Stimulated activated CD8-positive, alpha-beta memory T cell treated with anti-CD3 and anti-CD28 coated beads, Interleukin-2, amount 100 ng/mL, for 1 hour (primary cell): Measurements from ENCODE around the gene BASP1.
"Not testable (repeated sequence)": the region's sequence is repeated elsewhere in the genome, so short reads cannot be mapped to it uniquely, and the experiment has no call there.

Experiments used
- DNase-seq, 2 donors: peaks; one replicate each; pipeline ENCODE4 v3.0.0-alpha.2; 2020; ENCODE audit warnings: low read depth in 2 of 2

BASP1 gene

DNA sequence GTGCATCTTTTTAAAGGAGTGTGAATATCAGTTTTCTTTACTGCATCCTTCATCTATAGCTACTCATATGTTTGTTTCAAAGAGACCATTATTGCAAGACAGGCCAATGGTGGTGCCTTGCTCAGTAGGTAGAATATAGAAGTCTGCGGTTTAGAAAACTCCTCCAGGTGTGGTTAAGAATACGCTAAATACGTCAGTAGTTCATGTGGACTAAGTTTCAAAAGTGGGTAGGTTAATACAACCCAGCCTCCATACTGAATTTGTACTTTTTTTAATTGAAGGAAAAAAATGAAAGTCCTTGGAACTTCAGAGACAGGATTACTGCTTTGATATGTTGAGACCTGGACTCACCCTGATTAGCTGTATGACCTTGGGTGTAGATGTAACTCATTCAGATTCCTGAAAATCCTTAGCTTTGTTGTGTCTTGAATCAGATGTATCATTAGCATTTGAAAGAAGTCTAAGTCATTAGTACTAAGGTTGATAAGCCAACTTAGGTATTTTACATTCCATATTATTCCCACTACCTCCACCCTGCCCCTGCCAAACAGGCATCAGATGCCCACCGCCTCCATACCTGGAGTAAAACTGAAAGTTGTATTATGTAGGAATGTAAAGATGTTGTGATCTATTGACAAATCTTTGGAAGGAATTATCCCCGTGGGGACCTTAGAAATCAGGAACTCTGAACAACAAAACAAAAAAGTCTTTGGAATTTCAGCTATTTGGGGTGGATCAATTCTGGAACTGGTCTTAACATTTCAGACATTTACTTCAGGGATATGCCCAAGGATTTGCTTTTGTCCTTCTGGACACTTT lies 6.1 kb downstream of the BASP1 start:
- DNase-seq = no peak

DNA sequence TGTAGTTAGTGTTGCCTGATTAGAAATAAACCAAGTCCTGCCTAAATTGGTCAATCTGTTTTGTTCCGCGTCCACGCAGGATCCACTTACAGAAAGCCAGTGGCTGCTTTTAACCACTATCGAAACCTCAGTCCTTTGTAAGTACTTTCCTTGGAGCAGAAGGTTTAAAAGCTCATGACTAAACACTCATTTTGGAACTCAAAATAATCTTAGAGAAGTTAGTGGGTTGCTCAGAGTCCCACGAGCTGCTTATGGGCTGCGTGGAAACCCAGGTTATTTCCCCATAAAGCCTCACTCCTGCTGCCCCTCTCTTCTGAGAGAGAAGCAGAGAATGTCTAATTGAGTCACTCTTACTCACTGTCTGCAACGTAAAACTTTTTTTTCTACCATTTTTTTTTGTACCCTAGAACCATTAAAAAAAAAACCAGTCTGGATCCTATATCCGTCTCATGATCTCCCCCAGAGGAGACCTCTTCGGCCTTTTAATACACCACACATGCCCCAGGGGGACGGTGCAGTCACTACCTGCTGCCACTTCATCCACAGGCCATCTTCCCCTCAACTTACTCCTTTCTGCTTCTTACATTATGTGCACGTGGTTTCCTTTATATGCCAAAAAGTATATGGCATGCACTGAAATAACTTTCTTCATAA lies 7.6 kb downstream of the BASP1 start:
- DNase-seq = no peak

DNA sequence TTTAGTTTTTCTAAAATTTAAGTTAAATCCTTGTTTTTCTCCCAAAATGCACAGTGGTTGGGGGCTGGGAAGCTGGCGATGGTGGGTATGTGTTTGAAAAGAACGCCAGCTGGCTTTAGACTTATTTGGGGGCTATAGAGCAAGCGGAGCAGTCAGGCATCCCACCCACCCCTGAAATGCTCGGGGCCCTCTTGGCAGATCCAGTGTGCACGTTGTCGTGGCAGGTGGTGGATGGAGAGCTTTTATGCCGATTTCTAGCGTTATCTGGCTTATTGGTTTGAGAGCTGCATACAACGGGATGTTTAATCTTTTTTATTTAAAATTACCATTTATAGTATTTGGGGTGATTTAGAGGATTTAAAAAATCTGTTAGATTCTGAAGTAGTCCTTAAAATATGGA lies 8.1 kb downstream of the BASP1 start:
- no peak for DNase-seq

- no peak for DNase-seq
These were observed 10.4 kb downstream of the BASP1 start for GRCh38 chr5:17227868-17228267.

GRCh38 chr5:17228821-17229291 lies 11.4 kb downstream of the BASP1 start:
- no peak for DNase-seq

- no peak for DNase-seq
These were observed 11.9 kb downstream of the BASP1 start for GRCh38 chr5:17229313-17229712.

GRCh38 chr5:17230191-17230590 lies 12.8 kb downstream of the BASP1 start:
- DNase-seq = no peak

DNA sequence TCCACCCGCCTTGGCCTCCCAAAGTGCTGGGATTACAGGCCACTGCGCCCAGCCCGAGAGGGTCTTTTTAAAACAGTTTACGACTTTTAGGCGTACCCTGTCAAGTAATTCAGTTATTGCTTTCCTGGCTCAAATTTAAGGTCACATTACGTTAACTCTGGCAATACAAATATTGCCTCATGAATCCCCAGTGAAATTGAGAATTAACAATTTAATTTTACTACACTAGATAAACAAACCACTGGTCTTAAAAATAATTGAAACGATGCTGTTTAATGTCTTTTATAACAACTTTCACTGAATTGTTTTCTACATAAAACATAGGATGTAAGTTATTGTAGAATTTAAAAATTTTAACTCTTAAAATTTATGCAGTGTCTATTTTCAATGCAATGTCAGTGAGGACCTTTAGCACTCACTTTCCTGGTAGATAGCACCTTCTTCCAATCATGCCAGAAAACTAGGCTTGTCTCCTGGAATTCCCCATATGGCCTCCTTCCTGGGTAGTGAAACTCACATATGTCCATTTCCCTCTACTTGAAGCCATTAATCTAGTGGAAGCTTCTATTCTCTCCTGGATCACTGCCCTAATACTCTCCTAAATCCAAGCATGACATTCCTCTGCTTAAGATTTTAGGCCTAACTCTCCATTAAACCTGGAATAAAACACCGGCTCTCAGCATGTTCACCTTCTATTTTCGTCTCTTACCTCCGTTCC lies 13.5 kb downstream of the BASP1 start:
- DNase-seq = no peak

DNA sequence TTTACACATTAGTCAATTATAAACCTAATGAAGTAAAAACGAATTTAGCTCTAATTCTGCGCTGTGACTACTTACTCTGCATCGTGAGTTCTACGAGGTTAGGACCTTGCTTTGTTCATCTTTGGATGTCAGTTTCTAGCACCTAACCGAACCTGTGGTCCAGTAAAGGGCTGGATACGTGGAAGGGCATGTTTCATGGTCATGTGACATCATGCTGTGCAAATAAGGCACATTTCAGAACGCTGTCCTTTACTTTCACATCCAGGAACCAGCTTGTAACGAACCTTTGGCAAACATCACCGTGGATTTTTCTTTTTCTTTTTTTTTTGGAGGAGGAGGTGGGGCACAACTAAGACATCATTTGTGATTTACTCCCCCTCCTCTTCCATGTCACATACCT lies 15.0 kb downstream of the BASP1 start:
- no peak for DNase-seq

GRCh38 chr5:17233488-17233887 lies 16.1 kb downstream of the BASP1 start:
- DNase-seq = no peak

GRCh38 chr5:17234374-17234773 lies 16.9 kb downstream of the BASP1 start:
- DNase-seq = no peak

GRCh38 chr5:17235731-17236330 lies 18.4 kb downstream of the BASP1 start:
- DNase-seq = no peak

DNA sequence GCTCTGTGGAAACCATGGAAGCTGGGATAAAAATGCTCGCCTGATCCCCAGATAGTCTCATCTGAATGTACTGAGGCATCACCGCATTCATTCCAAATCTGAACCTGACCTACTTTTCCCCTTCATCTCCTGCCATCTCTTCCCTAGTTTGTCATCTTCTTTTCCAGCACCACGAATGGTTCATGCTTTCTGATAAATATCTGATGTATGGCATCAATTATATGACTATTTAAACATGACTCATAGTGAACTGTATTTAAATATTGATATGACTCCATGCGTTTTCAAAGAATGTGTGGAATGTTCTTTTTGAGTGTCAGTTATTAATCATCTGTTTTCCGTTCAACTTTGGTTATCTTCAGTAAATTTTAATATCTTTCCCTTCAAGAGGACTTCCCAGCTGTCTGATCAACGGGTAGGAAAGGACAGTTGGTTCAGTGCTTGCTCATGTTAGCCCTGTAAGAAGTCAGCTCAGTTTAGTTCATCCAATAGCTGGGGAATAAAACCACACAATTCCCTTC lies 21.1 kb downstream of the BASP1 start:
- no peak for DNase-seq

GRCh38 chr5:17239953-17240352 lies 22.5 kb downstream of the BASP1 start:
- no peak for DNase-seq

DNA sequence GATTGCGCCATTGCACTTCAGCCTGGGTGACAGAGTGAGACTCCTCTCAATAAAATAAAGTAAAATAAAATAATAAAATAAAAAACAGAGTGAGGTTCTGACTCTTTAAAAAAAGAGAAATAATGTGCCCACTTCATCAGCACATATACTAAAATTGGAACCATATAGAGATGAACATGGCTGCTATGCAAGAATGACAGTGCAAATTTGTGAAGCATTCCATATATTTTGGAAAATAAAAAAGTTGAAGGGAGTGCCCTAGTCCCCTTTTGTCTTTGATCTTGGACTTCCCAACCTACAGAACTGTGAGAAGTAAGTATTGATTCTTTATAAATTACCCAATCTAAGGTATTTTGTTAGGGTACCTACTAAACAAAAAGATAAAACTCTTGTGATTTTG lies 23.1 kb downstream of the BASP1 start:
- no peak for DNase-seq

DNA sequence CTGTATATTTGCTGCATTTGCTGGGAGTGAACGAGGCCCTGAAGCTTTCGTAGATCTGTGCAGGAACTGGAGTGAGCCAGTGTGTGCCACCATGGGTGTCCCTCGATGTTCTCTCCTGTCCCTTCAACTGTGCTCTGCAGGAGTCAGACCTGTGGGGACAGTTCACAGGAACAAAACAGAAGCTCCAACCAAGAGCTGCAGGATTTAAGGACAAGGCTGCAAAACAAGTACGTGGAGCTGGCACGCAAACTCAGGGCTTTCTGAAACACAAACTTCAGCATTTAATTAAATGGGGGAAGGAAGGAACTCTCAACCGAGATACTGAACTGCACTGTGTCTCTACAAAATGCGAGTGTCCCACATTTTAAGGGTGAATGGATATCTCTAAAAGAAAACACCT lies 24.2 kb downstream of the BASP1 start:
- no peak for DNase-seq

DNA sequence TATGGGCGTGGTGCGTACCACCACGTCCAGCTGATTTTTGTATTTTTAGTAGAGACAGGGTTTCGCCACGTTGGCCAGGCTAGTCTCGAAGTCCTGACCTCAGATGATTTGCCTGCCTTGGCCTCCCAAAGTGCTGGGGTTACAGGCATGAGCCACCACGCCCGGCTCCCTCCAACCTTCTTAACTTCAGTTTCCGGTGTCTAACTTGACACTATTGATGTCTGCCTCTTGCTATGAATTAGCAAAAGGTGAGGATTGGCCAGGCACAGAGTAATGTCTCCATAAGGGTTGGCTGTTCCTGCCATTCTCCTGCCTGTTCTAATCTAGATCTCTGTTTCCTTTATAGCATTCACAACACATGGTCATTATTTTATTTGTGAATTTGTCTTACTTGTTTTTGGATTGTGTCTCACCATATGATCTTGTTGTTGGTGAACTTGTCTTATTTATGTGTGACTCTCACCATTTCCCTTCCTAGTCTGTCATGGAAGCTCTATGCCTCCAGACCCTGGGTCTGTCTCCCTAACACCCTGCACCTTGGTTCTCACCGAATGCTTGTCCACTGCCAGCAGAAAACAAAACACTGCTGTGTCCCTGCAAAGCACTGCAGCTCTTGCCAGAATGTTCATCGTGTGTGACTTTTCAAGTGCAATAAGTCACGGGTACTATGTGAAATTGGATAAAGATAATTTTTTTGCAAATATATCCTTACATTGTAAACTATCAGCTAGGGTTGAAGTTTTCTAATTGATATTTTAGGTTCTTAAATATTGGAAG lies 26.0 kb downstream of the BASP1 start:
- DNase-seq = no peak

DNA sequence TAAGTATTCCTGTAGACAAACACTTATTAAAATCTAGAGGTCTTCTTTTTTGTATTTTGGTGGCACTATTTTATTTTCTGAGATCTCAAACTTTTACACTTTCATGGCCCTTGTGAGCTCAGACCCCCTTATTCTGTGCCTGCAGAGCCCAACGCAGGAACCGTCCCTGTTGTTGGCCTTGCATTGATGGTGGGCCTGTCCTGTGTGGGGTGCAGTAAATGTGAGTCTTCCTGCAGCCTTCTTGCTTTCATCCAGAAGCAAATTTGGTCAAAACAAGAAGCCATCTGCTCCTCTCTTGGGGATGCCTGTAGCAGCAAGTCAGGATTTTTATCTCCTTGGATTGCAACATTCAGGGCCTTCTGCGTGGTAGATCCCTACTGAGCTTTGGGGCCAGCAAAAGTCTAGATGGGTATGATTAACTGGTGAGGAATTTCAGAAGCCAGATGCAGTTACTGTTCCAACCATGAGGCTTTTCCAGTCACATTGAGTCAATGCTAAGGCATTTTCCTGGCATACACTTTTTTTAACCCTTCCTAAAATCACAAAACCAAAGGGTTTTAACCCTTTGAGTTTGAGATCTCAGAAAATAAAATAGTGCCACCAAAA lies 31.7 kb downstream of the BASP1 start:
- no peak for DNase-seq

DNA sequence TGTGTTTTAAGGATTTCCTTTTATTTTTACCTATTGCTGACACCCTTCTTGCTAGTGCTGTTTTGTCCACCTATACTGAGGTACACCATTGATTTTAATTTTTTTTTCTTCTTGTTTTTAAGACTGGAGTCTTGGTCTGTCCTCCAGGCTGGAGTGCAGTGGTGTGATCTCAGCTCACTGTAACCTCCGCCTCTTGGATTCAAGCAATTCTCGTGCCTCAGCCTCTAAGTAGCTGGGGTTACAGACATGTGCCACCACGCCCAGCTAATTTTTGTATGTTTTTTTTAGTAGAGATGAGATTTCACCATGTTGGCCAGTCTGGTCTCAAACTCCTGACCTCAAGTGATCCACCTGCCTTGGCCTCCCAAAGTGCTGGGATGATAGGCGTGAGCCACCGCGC lies 32.4 kb downstream of the BASP1 start:
- DNase-seq = not testable (repeated sequence)

DNA sequence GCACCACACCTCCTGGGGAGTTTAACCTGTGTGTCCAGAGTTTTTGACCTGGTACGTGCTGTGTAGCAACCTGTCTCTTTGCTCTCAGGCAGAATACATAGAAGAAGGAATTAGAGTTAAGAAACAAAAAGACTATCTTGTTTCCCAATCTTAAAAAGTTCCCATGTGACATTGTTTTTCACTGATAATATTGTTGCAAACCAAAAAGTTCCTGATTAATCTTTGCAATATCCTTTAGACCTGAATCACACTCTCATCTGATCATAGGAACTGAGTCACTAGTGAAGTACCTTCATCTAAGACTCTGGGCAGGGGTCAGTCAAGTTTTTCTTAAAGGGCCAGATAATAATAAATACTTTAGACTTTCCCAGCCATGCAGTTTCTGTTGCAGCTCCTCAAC lies 35.1 kb downstream of the BASP1 start:
- no peak for DNase-seq

- no peak for DNase-seq
These were observed 38.1 kb downstream of the BASP1 start for GRCh38 chr5:17255471-17256021.
